ENCODE results near the gene GCNT3. TPM values are rescaled to one million over a fixed set of nuclear protein-coding genes. Genes with fewer than 3 reads are reported as not detected.
A peak's percentile ranks its signal among the peaks of the same experiment; 100 is the strongest.

The GCNT3 gene
- total and polyA plus RNA-seq, 2 donors (not counting 3 experiments of a cell fraction or from before 2014, with no cell fraction given) = not detected

- intact Hi-C loops (cut with micrococcal nuclease) (no loop called here), dilution Hi-C loops (cut with MboI; ENCODE audit: extremely low pct_ligation_motif_present, low sequenced_read_pairs) (no loop called here)
- Histone ChIP-seq H4K20me1 (replicated peaks; ENCODE audit: control insufficient read depth, extremely low read depth, insufficient read depth, low read length) (peaks cover 7% of the 10 kb centered on the region), H3K36me3 (ENCODE audit: control insufficient read depth in 2 of 2, extremely low read depth in 1 of 2, insufficient read depth in 2 of 2, low read length in 2 of 2) (peaks cover 4 to 20% of the 10 kb centered on the region in 2 experiments), H3K27me3 (ENCODE audit: control insufficient read depth in 2 of 2, insufficient read depth in 2 of 2, low read length in 2 of 2) (no peaks in the 10 kb centered on the region), H3K4me1 (ENCODE audit: control insufficient read depth, extremely low read depth, insufficient read depth, low read length) (peaks cover 14% of the 10 kb centered on the region), H3K9me1 (replicated peaks; ENCODE audit: control insufficient read depth, extremely low read depth, insufficient read depth, low read length) (no peaks in the 10 kb centered on the region), H2AFZ (ENCODE audit: low read depth, low read length) (no peak overlapping the region), H3K79me2 (ENCODE audit: control insufficient read depth, insufficient read depth, low read length) (peaks cover 47% of the 10 kb centered on the region), H3K27ac (ENCODE audit: insufficient read depth, low read depth, low read length) (no peak overlapping the region), H3K4me3 (replicated peaks in 1 of 3; ENCODE audit: insufficient read depth in 1 of 3, low read depth in 1 of 3, low read length in 3 of 3) (no peak overlapping the region), H3K9ac (replicated peaks; ENCODE audit: extremely low read depth, insufficient read depth, low read length) (no peak overlapping the region), H3K4me2 (ENCODE audit: insufficient read depth, low read length) (no peak overlapping the region), H3K9me3 (replicated peaks; ENCODE audit: control insufficient read depth, insufficient read depth, low read length) (no peaks in the 10 kb centered on the region)
- TF ChIP-seq CTCF (IDR thresholded peaks at IDR 0.05; ENCODE audit: extremely low read depth in 1 of 2, insufficient read depth in 1 of 2, low read depth in 1 of 2, low read length in 2 of 2) = no peak
- no TSS peak for BruUV-seq (replicated peaks)
- ChIA-PET CTCF (interaction anchor here (1.1 kb wide), 1 partner anchor 12 kb away, joined by 3 read pairs; no protein-coding TSS in a partner anchor), POLR2A (no interaction called here)
- DNase-seq (ENCODE audit: low read depth, low spot score) (no peak), FAIRE-seq (no peak)
Measured at GRCh38 chr15:59654046-59654445, 42.5 kb downstream of the GCNT3 start.

- peak; percentile 95 for DNase-seq (ENCODE audit: low read depth, low spot score)
- Histone ChIP-seq H3K9me1 (replicated peaks; ENCODE audit: control insufficient read depth, extremely low read depth, insufficient read depth, low read length) (no peaks in the 10 kb centered on the region), H2AFZ (ENCODE audit: low read depth, low read length) (peak within 1 kb of the TSS; percentile 60), H3K4me1 (ENCODE audit: control insufficient read depth, extremely low read depth, insufficient read depth, low read length) (peaks cover 14% of the 10 kb centered on the region), H3K79me2 (ENCODE audit: control insufficient read depth, insufficient read depth, low read length) (peaks cover 43% of the 10 kb centered on the region), H3K27me3 (ENCODE audit: control insufficient read depth in 2 of 2, insufficient read depth in 2 of 2, low read length in 2 of 2) (no peaks in the 10 kb centered on the region), H3K9me3 (replicated peaks; ENCODE audit: control insufficient read depth, insufficient read depth, low read length) (no peaks in the 10 kb centered on the region), H3K4me3 (replicated peaks in 1 of 3; ENCODE audit: insufficient read depth in 1 of 3, low read depth in 1 of 3, low read length in 3 of 3) (peak within 1 kb of the TSS; percentile 52 to 98 (median 90)), H3K36me3 (ENCODE audit: control insufficient read depth in 2 of 2, extremely low read depth in 1 of 2, insufficient read depth in 2 of 2, low read length in 2 of 2) (peaks cover 2 to 3% of the 10 kb centered on the region in 2 experiments), H3K9ac (replicated peaks; ENCODE audit: extremely low read depth, insufficient read depth, low read length) (peak within 1 kb of the TSS; percentile 97), H3K4me2 (ENCODE audit: insufficient read depth, low read length) (peak within 1 kb of the TSS; percentile 99), H3K27ac (ENCODE audit: insufficient read depth, low read depth, low read length) (peak within 1 kb of the TSS; percentile 57), H4K20me1 (replicated peaks; ENCODE audit: control insufficient read depth, extremely low read depth, insufficient read depth, low read length) (peaks cover 7% of the 10 kb centered on the region)
- TF ChIP-seq EZH2 (IDR thresholded peaks at IDR 0.05; ENCODE audit: borderline replicate concordance, low read depth, low read length, severe bottlenecking) (no peak), POLR2AphosphoS5 (IDR thresholded peaks at IDR 0.05; ENCODE audit: insufficient read depth, low read depth, low read length) (peak; percentile 95), MAX (IDR thresholded peaks at IDR 0.05; ENCODE audit: insufficient read depth, insufficient read length) (no peak), POLR2A (IDR thresholded peaks at IDR 0.05; ENCODE audit: low read depth, low read length) (peak; percentile 96), MYC (IDR thresholded peaks at IDR 0.05; ENCODE audit: low read depth, low read length) (no peak)
- TSS peak; percentile 68 for BruUV-seq (replicated peaks)
- dilution Hi-C loops (cut with MboI; ENCODE audit: extremely low pct_ligation_motif_present, low sequenced_read_pairs) = no loop called here
- POLR2A ChIA-PET = interaction anchor here (0.6 to 0.7 kb wide), 4 partner anchors 8 to 68 kb away, joined by 3 to 4 read pairs (median 4); no protein-coding TSS in a partner anchor
- intact Hi-C loops (cut with micrococcal nuclease) = loop anchor here (2.0 to 5.0 kb wide), 2 partner anchors 34 to 285 kb away; partner anchors contain the start of gene MYO1E
- CTCF ChIA-PET = interaction anchor here (0.6 to 1.8 kb wide), 6 partner anchors 8 to 670 kb away, joined by 3 to 8 read pairs (median 4); no protein-coding TSS in a partner anchor
- peak; percentile 78 for FAIRE-seq
Measured at GRCh38 chr15:59656897-59657634, 45.5 kb downstream of the GCNT3 start, which contains the start of gene GTF2A2. Gene GTF2A2 (minus strand): TSS chr15:59657515. CDS start chr15:59652277, 5,238 bp downstream.

All from endothelial cell of umbilical vein (primary cell).